ENCODE measurements around the gene WNT9B.

Gene WNT9B

DNA sequence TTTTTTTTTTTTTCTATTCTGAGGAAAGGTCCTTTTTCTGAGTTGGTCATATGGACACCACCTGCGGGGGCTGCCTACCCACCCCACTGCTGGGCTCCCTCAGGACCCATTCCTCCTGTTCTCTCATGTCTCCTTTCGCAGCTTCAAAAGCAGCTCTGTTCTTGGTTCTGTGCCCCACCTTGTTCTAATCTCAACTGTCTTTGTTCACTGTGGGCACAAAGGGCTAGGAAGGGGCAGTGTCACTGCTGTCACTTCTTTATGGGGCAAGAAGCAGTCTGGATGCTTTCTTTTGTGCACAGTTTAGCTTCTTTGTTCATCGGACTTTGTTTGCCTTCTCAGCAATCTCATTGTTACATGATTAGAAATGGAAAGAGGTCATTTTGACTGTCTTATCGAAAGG is 78.7 kb downstream of the WNT9B start:
- DNase-seq (ENCODE audit: insufficient read length, low spot score), result no peak
- no peak for TF ChIP-seq POLR2A (IDR thresholded peaks at IDR 0.05; ENCODE audit: low read depth, low read length)
- no peak for FAIRE-seq

DNA sequence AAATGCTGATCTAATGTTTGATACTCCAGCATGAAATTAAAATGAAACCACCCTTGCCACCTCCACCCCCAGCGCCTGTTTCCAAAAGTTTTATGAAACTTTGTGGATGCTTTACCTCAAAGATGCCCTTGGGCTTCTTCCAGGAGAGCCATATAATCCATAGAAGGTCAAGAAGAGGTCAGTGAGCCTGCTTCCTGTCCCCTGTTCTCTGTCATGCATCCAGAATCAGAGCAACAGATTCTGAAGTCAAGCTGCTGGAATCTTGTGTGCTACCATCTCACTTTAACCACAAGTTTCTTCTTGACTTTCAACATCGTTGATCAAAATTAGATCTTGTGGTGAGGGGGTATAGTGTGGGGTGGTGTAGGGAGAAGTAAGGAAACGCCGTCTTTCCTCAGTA is 80.2 kb downstream of the WNT9B start:
- no peak for FAIRE-seq
- TF ChIP-seq POLR2A (IDR thresholded peaks at IDR 0.05; ENCODE audit: low read depth, low read length), result no peak
- DNase-seq (ENCODE audit: insufficient read length, low spot score), result no peak

- DNase-seq (ENCODE audit: insufficient read length, low spot score) (no peak), FAIRE-seq (no peak)
- TF ChIP-seq POLR2A (IDR thresholded peaks at IDR 0.05; ENCODE audit: low read depth, low read length), result no peak
These were observed 84.4 kb downstream of the WNT9B start for GRCh38 chr17:46935658-46936266.
